CD4-positive, alpha-beta T cell (primary cell): ENCODE data around the gene C10orf95. TPM values are rescaled to one million over a fixed set of nuclear protein-coding genes. Genes with fewer than 3 reads are reported as not detected.

Source experiments
- ATAC-seq: fragments of 200-7000 bp; cut with Tn5 transposase; one replicate; pipeline ENCODE4 v1.10.0; 2022; ENCODE audit warnings: mild to moderate bottlenecking; ENCODE audit not compliant: poor library complexity
- CTCF ChIA-PET: fragments of 350-600 bp; sonication (Branson Sonifier 250); formaldehyde crosslinking; loops from one replicate; lab custom pipeline; 2021; ENCODE audit warnings: antibody characterized with exemption, inconsistent platforms; lab: Charles Lee
- POLR2A ChIA-PET: fragments of 350-600 bp; sonication (Branson Sonifier 250); formaldehyde crosslinking; loops from one replicate; lab custom pipeline; 2021; ENCODE audit warnings: antibody characterized with exemption, inconsistent platforms; lab: Charles Lee
- DNase-seq, 14 experiments: peaks; one replicate each; pipeline ENCODE4 v3.0.0-alpha.2; 2013 to 2020; ENCODE audit warnings: mixed read lengths in 2 of 14
- H3K27ac ChIP-seq, 2 donors: one replicate each; pipeline versions ENCODE4 v1.5.1 to v1.7.0; 2013; ENCODE audit warnings: low read length in 2 of 2, low read depth in 1 of 2, mild to moderate bottlenecking in 1 of 2
- H3K27me3 ChIP-seq, 2 experiments: 1 replicate in 1 of 2; 2 replicates in 1 of 2; pipeline versions ENCODE4 v1.6.1 to v1.7.0; 2013; ENCODE audit warnings: low read length in 2 of 2, control low read depth in 1 of 2, mild to moderate bottlenecking in 1 of 2, moderate library complexity in 1 of 2; ENCODE audit not compliant: insufficient read depth in 2 of 2, control insufficient read depth in 1 of 2
- H3K36me3 ChIP-seq: one replicate; pipeline ENCODE4 v1.6.1; 2013; ENCODE audit warnings: low read length, control low read depth; ENCODE audit not compliant: insufficient read depth
- H3K4me1 ChIP-seq: one replicate; pipeline ENCODE4 v1.6.1; 2013; ENCODE audit warnings: low read length, control low read depth; ENCODE audit not compliant: insufficient read depth
- H3K4me3 ChIP-seq: one replicate; pipeline ENCODE4 v1.5.1; 2013; ENCODE audit warnings: mild to moderate bottlenecking, low read length, moderate library complexity
- H3K9me3 ChIP-seq, 2 experiments: 1 replicate in 1 of 2; 2 replicates in 1 of 2; pipeline versions ENCODE4 v1.6.1 to v1.7.0; 2013; ENCODE audit warnings: low read length in 2 of 2, mild to moderate bottlenecking in 2 of 2, control low read depth in 1 of 2, moderate library complexity in 1 of 2; ENCODE audit not compliant: control insufficient read depth in 1 of 2, insufficient read depth in 1 of 2
- H3K27ac Mint-ChIP-seq: one replicate; pipeline ENCODE4 v1.8.0; 2020; ENCODE audit warnings: mixed read lengths
- H3K27me3 Mint-ChIP-seq: one replicate; pipeline ENCODE4 v1.8.0; 2021; ENCODE audit warnings: mixed read lengths
- H3K36me3 Mint-ChIP-seq: one replicate; pipeline ENCODE4 v1.8.0; 2021; ENCODE audit warnings: low read depth, mixed read lengths
- H3K4me1 Mint-ChIP-seq: one replicate; pipeline ENCODE4 v1.8.0; 2021; ENCODE audit warnings: low read depth, mixed read lengths
- H3K4me3 Mint-ChIP-seq: one replicate; pipeline ENCODE4 v1.8.0; 2020; ENCODE audit warnings: mild to moderate bottlenecking, mixed read lengths
- H3K9me3 Mint-ChIP-seq: one replicate; pipeline ENCODE4 v1.8.0; 2020; ENCODE audit warnings: mixed read lengths
- intact Hi-C, 2 experiments: fragments of 100-400 bp; cut with DNase I in 1 of 2; cut with micrococcal nuclease in 1 of 2; formaldehyde crosslinking; loops; one replicate each; pipeline versions ENCODE4 v1.15.1 to v1.9.0; 2023 to 2025; cut with DNase I, micrococcal nuclease
- total RNA-seq, 174 experiments: library from RNA in 2 of 174; stranded (reverse) in 2 of 174; gene quantifications; one replicate each; pipeline ENCODE4 v1.2.3 and lab custom pipeline; 2021 to 2026
- TF ChIP-seq, protein P1 (sequence below): fragments of 200-600 bp; IDR thresholded peaks from one replicate; pipeline ENCODE4 v1.8.0; 2022; ENCODE audit warnings: antibody characterized with exemption, mild to moderate bottlenecking

C10orf95 gene
- total RNA-seq, 2 experiments from 2014 or later, result 0.16 to 0.28 TPM

DNA sequence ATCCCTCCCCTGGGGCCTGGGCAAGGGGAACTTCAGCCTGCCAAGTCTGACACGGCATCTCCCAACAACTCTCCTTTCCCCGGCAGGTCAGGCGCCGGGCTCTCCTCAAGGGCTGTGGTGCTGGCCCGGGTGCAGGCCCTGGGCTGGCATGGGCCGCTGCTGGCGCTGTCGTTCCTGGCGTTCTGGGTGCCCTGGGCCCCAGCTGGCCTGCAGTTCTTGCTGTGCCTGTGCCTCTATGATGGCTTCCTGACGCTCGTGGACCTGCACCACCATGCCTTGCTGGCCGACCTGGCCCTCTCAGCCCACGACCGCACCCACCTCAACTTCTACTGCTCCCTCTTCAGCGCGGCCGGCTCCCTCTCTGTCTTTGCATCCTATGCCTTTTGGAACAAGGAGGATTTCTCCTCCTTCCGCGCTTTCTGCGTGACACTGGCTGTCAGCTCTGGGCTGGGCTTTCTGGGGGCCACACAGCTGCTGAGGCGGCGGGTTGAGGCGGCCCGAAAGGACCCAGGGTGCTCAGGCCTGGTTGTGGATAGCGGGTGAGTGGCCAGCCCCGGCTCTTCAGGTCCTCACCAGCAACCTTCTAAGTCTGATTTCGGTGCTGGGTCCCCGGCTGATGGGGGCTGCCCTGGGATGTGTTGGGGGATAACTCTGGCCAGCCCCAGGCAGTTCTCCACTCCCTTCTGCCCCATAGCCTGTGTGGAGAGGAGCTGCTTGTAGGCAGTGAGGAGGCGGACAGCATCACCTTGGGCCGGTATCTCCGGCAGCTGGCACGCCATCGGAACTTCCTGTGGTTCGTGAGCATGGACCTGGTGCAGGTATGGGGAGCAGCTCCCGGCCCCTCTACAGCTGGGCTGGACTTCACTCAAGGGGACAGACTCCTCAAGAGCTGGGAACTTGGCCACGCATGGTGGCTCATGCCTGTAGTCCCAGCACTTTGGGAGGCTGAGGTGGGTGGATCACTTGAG, 19.5 kb upstream of the C10orf95 start:
- Mint-ChIP-seq H3K27me3 (no peaks in the 10 kb centered on the region), H3K36me3 (no peaks in the 10 kb centered on the region), H3K4me1 (peaks cover 15% of the 10 kb centered on the region), H3K27ac (no peak overlapping the region), H3K4me3 (no peak overlapping the region), H3K9me3 (no peaks in the 10 kb centered on the region)
- Histone ChIP-seq H3K9me3 (no peaks in the 10 kb centered on the region), H3K27me3 (no peaks in the 10 kb centered on the region), H3K4me3 (no peak overlapping the region), H3K27ac (no peak overlapping the region), H3K36me3 (peaks cover 4% of the 10 kb centered on the region), H3K4me1 (peaks cover 16% of the 10 kb centered on the region)
- ChIA-PET CTCF (interaction anchor here (0.6 kb wide), 1 partner anchor 64 kb away, joined by 3 read pairs; no protein-coding TSS in a partner anchor), POLR2A (interaction anchor here (1.3 kb wide), 1 partner anchor 21 kb away, joined by 3 read pairs; no protein-coding TSS in a partner anchor)
- DNase-seq (no peak), ATAC-seq (no peak)
- intact Hi-C loops, result no loop called here
- TF ChIP-seq, protein P1, sequence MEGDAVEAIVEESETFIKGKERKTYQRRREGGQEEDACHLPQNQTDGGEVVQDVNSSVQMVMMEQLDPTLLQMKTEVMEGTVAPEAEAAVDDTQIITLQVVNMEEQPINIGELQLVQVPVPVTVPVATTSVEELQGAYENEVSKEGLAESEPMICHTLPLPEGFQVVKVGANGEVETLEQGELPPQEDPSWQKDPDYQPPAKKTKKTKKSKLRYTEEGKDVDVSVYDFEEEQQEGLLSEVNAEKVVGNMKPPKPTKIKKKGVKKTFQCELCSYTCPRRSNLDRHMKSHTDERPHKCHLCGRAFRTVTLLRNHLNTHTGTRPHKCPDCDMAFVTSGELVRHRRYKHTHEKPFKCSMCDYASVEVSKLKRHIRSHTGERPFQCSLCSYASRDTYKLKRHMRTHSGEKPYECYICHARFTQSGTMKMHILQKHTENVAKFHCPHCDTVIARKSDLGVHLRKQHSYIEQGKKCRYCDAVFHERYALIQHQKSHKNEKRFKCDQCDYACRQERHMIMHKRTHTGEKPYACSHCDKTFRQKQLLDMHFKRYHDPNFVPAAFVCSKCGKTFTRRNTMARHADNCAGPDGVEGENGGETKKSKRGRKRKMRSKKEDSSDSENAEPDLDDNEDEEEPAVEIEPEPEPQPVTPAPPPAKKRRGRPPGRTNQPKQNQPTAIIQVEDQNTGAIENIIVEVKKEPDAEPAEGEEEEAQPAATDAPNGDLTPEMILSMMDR, result no peak

GRCh38 chr10:102468683-102469082, 17.3 kb upstream of the C10orf95 start:
- no peak overlapping the region for H3K4me3 ChIP-seq
- Mint-ChIP-seq H3K36me3 (no peaks in the 10 kb centered on the region), H3K4me3 (no peak overlapping the region), H3K9me3 (no peaks in the 10 kb centered on the region), H3K27ac (no peak overlapping the region), H3K27me3 (no peaks in the 10 kb centered on the region), H3K4me1 (peaks cover 8% of the 10 kb centered on the region)
- no peak for DNase-seq
- no peaks in the 10 kb centered on the region for H3K27me3 ChIP-seq
- H3K36me3 ChIP-seq, result peaks cover 4% of the 10 kb centered on the region
- H3K4me1 ChIP-seq, result peaks cover 13% of the 10 kb centered on the region
- no peak overlapping the region for H3K27ac ChIP-seq
- TF ChIP-seq, protein P1, result no peak
- H3K9me3 ChIP-seq, result no peaks in the 10 kb centered on the region
- no peak for ATAC-seq
- intact Hi-C loops, result no loop called here
- ChIA-PET CTCF (no interaction called here), POLR2A (no interaction called here)

GRCh38 chr10:102467971-102468438, 16.7 kb upstream of the C10orf95 start:
- ChIA-PET POLR2A (no interaction called here), CTCF (no interaction called here)
- Mint-ChIP-seq H3K27me3 (no peaks in the 10 kb centered on the region), H3K36me3 (no peaks in the 10 kb centered on the region), H3K9me3 (no peaks in the 10 kb centered on the region), H3K27ac (no peak overlapping the region), H3K4me1 (peaks cover under 1% of the 10 kb centered on the region), H3K4me3 (no peak overlapping the region)
- Histone ChIP-seq H3K4me3 (no peak overlapping the region), H3K27ac (no peak overlapping the region), H3K36me3 (peaks cover 4% of the 10 kb centered on the region), H3K4me1 (peaks cover 7% of the 10 kb centered on the region), H3K27me3 (no peaks in the 10 kb centered on the region), H3K9me3 (no peaks in the 10 kb centered on the region)
- TF ChIP-seq, protein P1, result no peak
- DNase-seq (peak in 2 of 14 experiments; percentile 14 to 28), ATAC-seq (no peak)
- intact Hi-C loops, result no loop called here
